Fibroblast of mammary gland (primary cell): Measurements from ENCODE around the gene PRSS1.

Source experiments
- DNase-seq: peaks from one replicate; pipeline ENCODE4 v3.0.0-alpha.2; 2010; ENCODE audit warnings: low read depth
- H3K4me3 ChIP-seq: 2 replicates; pipeline ENCODE4 v1.5.1; 2011; ENCODE audit warnings: low read depth, mild to moderate bottlenecking, low read length, moderate library complexity; ENCODE audit not compliant: control insufficient read depth
- TF ChIP-seq, protein P1 (sequence below): conservative IDR thresholded peaks from 2 replicates; pipeline ENCODE4 v1.5.1; 2011; ENCODE audit warnings: low read depth, low read length, inconsistent platforms; ENCODE audit not compliant: control insufficient read depth, insufficient read depth

The PRSS1 gene

DNA sequence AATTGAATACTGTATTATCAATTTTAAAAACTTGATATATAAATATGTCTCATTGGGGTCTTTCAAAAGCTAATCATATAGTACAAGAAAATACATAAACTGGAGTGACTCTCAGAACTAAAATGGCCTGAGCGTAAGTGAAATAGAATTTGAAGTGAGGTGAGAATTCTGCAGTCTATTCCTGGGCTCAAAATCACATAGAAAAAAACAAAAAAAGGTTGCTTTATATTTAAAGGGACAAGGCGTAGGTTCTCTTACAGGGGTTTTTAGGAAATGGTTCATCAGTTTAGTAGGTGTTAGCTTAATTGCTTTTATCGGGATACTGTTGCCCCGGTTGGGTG lies 36.7 kb upstream of the PRSS1 start:
- H3K4me3 ChIP-seq, result no peak overlapping the region
- no peak for DNase-seq
- TF ChIP-seq, protein P1, sequence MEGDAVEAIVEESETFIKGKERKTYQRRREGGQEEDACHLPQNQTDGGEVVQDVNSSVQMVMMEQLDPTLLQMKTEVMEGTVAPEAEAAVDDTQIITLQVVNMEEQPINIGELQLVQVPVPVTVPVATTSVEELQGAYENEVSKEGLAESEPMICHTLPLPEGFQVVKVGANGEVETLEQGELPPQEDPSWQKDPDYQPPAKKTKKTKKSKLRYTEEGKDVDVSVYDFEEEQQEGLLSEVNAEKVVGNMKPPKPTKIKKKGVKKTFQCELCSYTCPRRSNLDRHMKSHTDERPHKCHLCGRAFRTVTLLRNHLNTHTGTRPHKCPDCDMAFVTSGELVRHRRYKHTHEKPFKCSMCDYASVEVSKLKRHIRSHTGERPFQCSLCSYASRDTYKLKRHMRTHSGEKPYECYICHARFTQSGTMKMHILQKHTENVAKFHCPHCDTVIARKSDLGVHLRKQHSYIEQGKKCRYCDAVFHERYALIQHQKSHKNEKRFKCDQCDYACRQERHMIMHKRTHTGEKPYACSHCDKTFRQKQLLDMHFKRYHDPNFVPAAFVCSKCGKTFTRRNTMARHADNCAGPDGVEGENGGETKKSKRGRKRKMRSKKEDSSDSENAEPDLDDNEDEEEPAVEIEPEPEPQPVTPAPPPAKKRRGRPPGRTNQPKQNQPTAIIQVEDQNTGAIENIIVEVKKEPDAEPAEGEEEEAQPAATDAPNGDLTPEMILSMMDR, result no peak

DNA sequence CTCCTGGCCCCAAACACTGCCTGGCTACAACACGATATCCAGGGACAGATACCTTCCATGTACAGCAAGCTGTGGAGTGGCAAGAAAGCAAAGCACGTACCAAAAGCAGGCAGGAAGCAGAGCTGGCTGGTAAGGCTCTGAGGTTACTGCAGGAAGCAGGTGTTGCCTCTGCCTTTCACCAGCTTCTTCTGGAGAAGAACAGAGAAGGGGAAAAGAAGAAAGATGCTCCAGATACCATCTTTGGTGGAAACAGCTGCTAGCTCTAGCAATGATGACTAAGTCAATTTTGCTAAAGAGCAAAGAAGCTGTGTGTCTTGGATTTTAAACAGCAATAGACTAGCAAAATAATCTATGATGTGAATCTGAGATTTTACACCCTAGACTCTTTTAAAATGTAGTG lies 34.9 kb upstream of the PRSS1 start:
- no peak overlapping the region for H3K4me3 ChIP-seq
- TF ChIP-seq, protein P1, result no peak
- DNase-seq, result no peak

DNA sequence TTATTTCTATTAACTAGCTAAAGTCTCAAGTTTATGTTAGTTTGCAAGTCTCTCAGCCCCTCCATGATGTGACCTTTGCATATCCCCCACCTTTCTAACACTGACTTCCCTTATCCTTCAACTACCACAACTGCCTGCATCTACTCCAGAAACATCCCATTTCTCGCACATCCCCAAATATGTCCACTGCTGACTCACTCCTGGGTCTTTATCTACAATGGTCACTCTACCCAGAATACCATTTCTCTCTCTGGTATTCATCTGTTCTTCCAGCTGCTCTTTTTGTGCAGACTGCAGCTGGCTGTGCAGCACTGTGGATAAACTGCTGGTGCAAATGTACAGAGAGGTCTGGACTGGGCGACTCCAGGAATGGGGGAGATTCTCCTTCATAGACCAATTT lies 32.7 kb upstream of the PRSS1 start:
- TF ChIP-seq, protein P1, result no peak
- H3K4me3 ChIP-seq, result no peak overlapping the region
- DNase-seq, result no peak

DNA sequence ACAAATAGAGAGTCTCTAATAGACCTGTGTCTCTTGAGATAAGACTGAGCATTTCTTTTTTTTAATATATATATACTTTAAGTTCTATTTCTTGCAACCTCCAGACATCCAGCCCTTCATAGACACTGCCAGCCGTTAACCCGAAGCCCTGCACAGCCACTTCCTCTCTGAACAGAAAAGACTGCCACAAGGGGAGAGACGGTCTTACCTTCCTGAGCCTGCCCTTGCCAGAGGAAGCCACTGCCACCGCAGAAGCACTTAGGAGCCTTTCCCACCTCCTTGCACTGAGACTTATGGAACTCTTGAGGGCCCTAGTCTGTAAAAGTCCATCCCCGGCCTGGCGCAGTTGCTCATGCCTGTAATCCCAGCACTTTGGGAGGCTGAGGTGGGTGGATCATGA lies 31.8 kb upstream of the PRSS1 start:
- H3K4me3 ChIP-seq, result no peak overlapping the region
- no peak for DNase-seq
- TF ChIP-seq, protein P1, result no peak

DNA sequence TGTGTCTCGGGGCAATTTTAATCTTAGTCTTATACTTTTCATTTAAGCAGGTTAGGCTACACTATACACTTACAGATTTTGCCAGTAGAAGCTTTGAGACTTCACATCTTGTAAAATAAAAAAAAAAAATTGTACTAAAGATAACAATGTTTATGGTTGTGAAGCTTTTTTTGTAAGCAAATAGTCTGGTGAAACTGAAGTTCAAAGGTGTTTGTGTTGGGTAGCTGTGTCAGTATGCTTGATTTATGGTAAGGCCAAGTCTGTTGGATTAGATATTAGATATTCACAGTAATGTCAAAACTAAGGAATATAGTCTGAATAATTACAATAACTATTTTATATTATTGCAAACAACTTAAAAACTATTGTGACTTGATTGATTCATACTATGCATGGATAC lies 31.0 kb upstream of the PRSS1 start:
- no peak for DNase-seq
- TF ChIP-seq, protein P1, result no peak
- no peak overlapping the region for H3K4me3 ChIP-seq

DNA sequence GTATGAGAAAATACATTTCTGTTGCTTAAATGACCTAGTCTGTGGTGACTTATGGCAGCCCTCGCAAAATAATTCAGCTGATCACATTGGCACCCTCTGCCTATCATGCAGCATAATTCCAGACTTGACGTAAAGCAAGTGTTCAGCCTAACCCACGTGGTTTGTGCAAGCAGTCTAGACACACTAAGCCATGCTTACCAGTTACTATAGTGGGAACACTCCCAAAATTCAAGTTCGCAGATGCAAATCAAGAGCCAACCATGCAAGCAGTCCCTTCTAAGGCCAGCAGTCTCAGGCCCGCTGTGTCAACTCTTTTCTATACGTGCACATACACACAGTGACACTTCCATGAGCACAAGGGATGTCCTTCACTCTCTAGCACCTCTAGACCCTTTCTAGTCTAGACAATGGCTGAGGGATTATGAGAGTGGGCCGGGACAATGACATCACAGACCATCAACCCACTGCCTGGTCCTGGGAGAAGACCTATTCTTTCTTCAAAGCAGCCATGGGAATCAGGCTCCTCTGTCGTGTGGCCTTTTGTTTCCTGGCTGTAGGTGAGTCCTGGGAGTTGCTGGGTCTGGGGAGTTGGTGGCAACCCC lies 29.0 kb upstream of the PRSS1 start:
- TF ChIP-seq, protein P1, result no peak
- DNase-seq, result no peak
- H3K4me3 ChIP-seq, result no peak overlapping the region

DNA sequence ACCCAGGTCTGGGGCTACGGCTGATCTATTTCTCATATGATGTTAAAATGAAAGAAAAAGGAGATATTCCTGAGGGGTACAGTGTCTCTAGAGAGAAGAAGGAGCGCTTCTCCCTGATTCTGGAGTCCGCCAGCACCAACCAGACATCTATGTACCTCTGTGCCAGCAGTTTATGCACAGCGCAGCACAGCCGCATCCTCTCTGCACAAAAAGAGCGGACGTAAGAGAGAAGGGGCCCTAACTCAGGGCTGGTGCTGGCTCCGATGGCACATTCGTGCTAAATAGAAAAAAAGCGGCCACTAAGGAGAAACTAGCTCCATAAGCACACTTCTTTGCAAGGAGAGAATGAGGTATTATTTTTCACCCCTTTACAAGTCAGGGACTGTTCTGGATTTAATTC lies 28.3 kb upstream of the PRSS1 start:
- no peak for DNase-seq
- TF ChIP-seq, protein P1, result no peak
- H3K4me3 ChIP-seq, result no peak overlapping the region
